ENCODE data around the gene TMEM184C. TPM values are rescaled to one million over a fixed set of nuclear protein-coding genes. Genes with fewer than 3 reads are reported as not detected.

Gene TMEM184C
- total RNA-seq, 4 donors from 2014 or later: 14.7 to 73.3 (median 51.3) TPM

GRCh38 chr4:147583876-147584275 is 33.3 kb upstream of the TMEM184C start:
- intact Hi-C loops (cut with DNase I; ENCODE audit: low total_unique reads): no loop called here
- Histone ChIP-seq H3K36me3 (no peaks in the 10 kb centered on the region), H3K9me3 (no peaks in the 10 kb centered on the region), H3K4me1 (no peaks in the 10 kb centered on the region), H3K4me3 (no peak overlapping the region), H3K27ac (no peak overlapping the region), H3K27me3 (no peaks in the 10 kb centered on the region)
- DNase-seq: no peak
- no peak for TF ChIP-seq CTCF (IDR thresholded peaks at IDR 0.05)

GRCh38 chr4:147586032-147586431 is 31.2 kb upstream of the TMEM184C start:
- Histone ChIP-seq H3K9me3 (no peaks in the 10 kb centered on the region), H3K4me1 (peaks cover 0 to 7% of the 10 kb centered on the region in 2 donors), H3K4me3 (no peak overlapping the region), H3K27ac (no peak overlapping the region), H3K27me3 (no peaks in the 10 kb centered on the region), H3K36me3 (no peaks in the 10 kb centered on the region)
- TF ChIP-seq CTCF (IDR thresholded peaks at IDR 0.05) (no peak), POLR2A (IDR thresholded peaks at IDR 0.05) (no peak)
- intact Hi-C loops (cut with DNase I; ENCODE audit: low total_unique reads): no loop called here
- no peak for DNase-seq

GRCh38 chr4:147586637-147587036 is 30.6 kb upstream of the TMEM184C start:
- no peaks in the 10 kb centered on the region for H3K36me3 ChIP-seq
- no peaks in the 10 kb centered on the region for H3K27me3 ChIP-seq
- TF ChIP-seq CTCF (IDR thresholded peaks at IDR 0.05): no peak
- TF ChIP-seq POLR2A (IDR thresholded peaks at IDR 0.05): no peak
- DNase-seq: no peak
- H3K27ac ChIP-seq: no peak overlapping the region
- H3K4me3 ChIP-seq: no peak overlapping the region
- no peaks in the 10 kb centered on the region for H3K9me3 ChIP-seq
- H3K4me1 ChIP-seq: peaks cover 0 to 7% of the 10 kb centered on the region in 2 donors
- intact Hi-C loops (cut with DNase I; ENCODE audit: low total_unique reads): no loop called here

- Histone ChIP-seq H3K4me3 (no peak overlapping the region), H3K36me3 (no peaks in the 10 kb centered on the region), H3K4me1 (peaks cover 0 to 7% of the 10 kb centered on the region in 2 donors), H3K9me3 (no peaks in the 10 kb centered on the region), H3K27me3 (no peaks in the 10 kb centered on the region), H3K27ac (no peak overlapping the region)
- TF ChIP-seq CTCF (IDR thresholded peaks at IDR 0.05): no peak
- no peak for TF ChIP-seq POLR2A (IDR thresholded peaks at IDR 0.05)
- intact Hi-C loops (cut with DNase I; ENCODE audit: low total_unique reads): no loop called here
- DNase-seq: no peak
Measured at GRCh38 chr4:147587041-147587440, 30.2 kb upstream of the TMEM184C start.

GRCh38 chr4:147589586-147589985 is 27.6 kb upstream of the TMEM184C start:
- H3K9me3 ChIP-seq: no peaks in the 10 kb centered on the region
- DNase-seq: no peak
- no peaks in the 10 kb centered on the region for H3K27me3 ChIP-seq
- H3K4me3 ChIP-seq: no peak overlapping the region
- peak overlapping the region; percentile 3 to 54 for H3K27ac ChIP-seq
- intact Hi-C loops (cut with DNase I; ENCODE audit: low total_unique reads): no loop called here
- TF ChIP-seq POLR2A (IDR thresholded peaks at IDR 0.05) (no peak), CTCF (IDR thresholded peaks at IDR 0.05) (no peak)
- H3K36me3 ChIP-seq: no peaks in the 10 kb centered on the region
- peaks cover 0 to 7% of the 10 kb centered on the region in 2 donors for H3K4me1 ChIP-seq
